Activated CD8-positive, alpha-beta memory T cell treated with anti-CD3 and anti-CD28 coated beads for 48 hours (primary cell): ENCODE results near the gene ARL9.
"Not testable (repeated sequence)": the region's sequence is repeated elsewhere in the genome, so short reads cannot be mapped to it uniquely, and the experiment has no call there.

Experiments
- DNase-seq, 3 experiments: peaks; one replicate each; pipeline ENCODE4 v3.0.0-alpha.2; 2020; ENCODE audit warnings: low read depth in 2 of 3, low spot score in 2 of 3

Gene ARL9

GRCh38 chr4:56505269-56506130 is at the start of gene ARL9:
Gene ARL9 (plus strand): TSS chr4:56505791. CDS start chr4:56505863, 72 bp downstream.
- peak in 2 of 3 experiments; percentile 28 to 43 for DNase-seq

GRCh38 chr4:56460085-56460484 is 45.5 kb upstream of the ARL9 start:
- DNase-seq: no peak

- no peak for DNase-seq
Measured at GRCh38 chr4:56462157-56462556, 43.4 kb upstream of the ARL9 start.

GRCh38 chr4:56463711-56464110 is 41.9 kb upstream of the ARL9 start:
- no peak for DNase-seq

GRCh38 chr4:56464581-56464980 is 41.0 kb upstream of the ARL9 start:
- DNase-seq: no peak

GRCh38 chr4:56465599-56466295 is 39.8 kb upstream of the ARL9 start:
- DNase-seq: no peak

- DNase-seq: not testable (repeated sequence)
Measured at GRCh38 chr4:56466296-56466761, 39.3 kb upstream of the ARL9 start.

GRCh38 chr4:56466910-56467283 is 38.7 kb upstream of the ARL9 start:
- no peak for DNase-seq

GRCh38 chr4:56467284-56468096 is 38.1 kb upstream of the ARL9 start, which contains the start of gene SRP72:
Gene SRP72 (plus strand): TSS chr4:56467617. CDS start chr4:56467636, 19 bp downstream.
- DNase-seq: peak; percentile 58 to 71 (median 68)

- no peak for DNase-seq
Measured at GRCh38 chr4:56468097-56468422, 37.5 kb upstream of the ARL9 start.

GRCh38 chr4:56469489-56470210 is 35.9 kb upstream of the ARL9 start:
- no peak for DNase-seq

GRCh38 chr4:56475917-56476316 is 29.7 kb upstream of the ARL9 start:
- DNase-seq: no peak

GRCh38 chr4:56477192-56477702 is 28.3 kb upstream of the ARL9 start:
- no peak for DNase-seq

- DNase-seq: no peak
Measured at GRCh38 chr4:56480691-56481090, 24.9 kb upstream of the ARL9 start.

GRCh38 chr4:56496241-56496640 is 9.3 kb upstream of the ARL9 start:
- no peak for DNase-seq

GRCh38 chr4:56511098-56511497 is 5.5 kb downstream of the ARL9 start:
- DNase-seq: no peak

GRCh38 chr4:56512166-56512565 is 6.6 kb downstream of the ARL9 start:
- no peak for DNase-seq

GRCh38 chr4:56513517-56513916 is 7.9 kb downstream of the ARL9 start:
- no peak for DNase-seq

GRCh38 chr4:56530269-56531148 is 24.9 kb downstream of the ARL9 start:
- DNase-seq: peak; percentile 60 to 76 (median 61)
